CD4-positive, CD25-positive, alpha-beta regulatory T cell (primary cell): ENCODE results near the gene TSHR. TPM values are rescaled to one million over a fixed set of nuclear protein-coding genes. Genes with fewer than 3 reads are reported as not detected.
"Not testable (repeated sequence)": the region's sequence is repeated elsewhere in the genome, so short reads cannot be mapped to it uniquely, and the experiment has no call there.

Source experiments
- ATAC-seq, 2 donors: fragments of 150-1000 bp; cut with Tn5 transposase; one replicate each; pipeline ENCODE4 v1.10.0; 2021; ENCODE audit warnings: low read depth in 2 of 2, moderate number of reproducible peaks in 2 of 2, moderate library complexity in 1 of 2
- DNase-seq, 3 donors: peaks; one replicate each; pipeline versions ENCODE4 v3.0.0 to v3.0.0-alpha.2; 2012 to 2022; ENCODE audit warnings: mixed read lengths in 1 of 3
- H3K27ac ChIP-seq: one replicate; pipeline ENCODE4 v1.7.0; 2013; ENCODE audit warnings: mild to moderate bottlenecking, low read length; ENCODE audit not compliant: insufficient read depth, poor library complexity, severe bottlenecking
- H3K27me3 ChIP-seq: one replicate; pipeline ENCODE4 v1.7.0; 2013; ENCODE audit warnings: low read length; ENCODE audit not compliant: control insufficient read depth, insufficient read depth
- H3K36me3 ChIP-seq: one replicate; pipeline ENCODE4 v1.7.0; 2013; ENCODE audit warnings: mild to moderate bottlenecking, low read length, moderate library complexity; ENCODE audit not compliant: control insufficient read depth, insufficient read depth
- H3K4me1 ChIP-seq: 2 replicates; pipeline ENCODE4 v1.7.0; 2013; ENCODE audit warnings: mild to moderate bottlenecking, low read length; ENCODE audit not compliant: insufficient read depth, control insufficient read depth, poor library complexity, severe bottlenecking
- H3K4me3 ChIP-seq: one replicate; pipeline ENCODE4 v1.7.0; 2013; ENCODE audit warnings: low read depth, mild to moderate bottlenecking, low read length, moderate library complexity
- H3K9me3 ChIP-seq, 2 experiments: 1 replicate in 1 of 2; 2 replicates in 1 of 2; pipeline ENCODE4 v1.7.0; 2013; ENCODE audit warnings: low read length in 2 of 2, mild to moderate bottlenecking in 1 of 2, moderate library complexity in 1 of 2; ENCODE audit not compliant: control insufficient read depth in 2 of 2
- H3K27ac Mint-ChIP-seq, 3 donors: one replicate each; pipeline ENCODE4 v1.8.0; 2020 to 2022; ENCODE audit warnings: mild to moderate bottlenecking in 3 of 3, mixed read lengths in 3 of 3, moderate library complexity in 2 of 3
- H3K27me3 Mint-ChIP-seq: one replicate; pipeline ENCODE4 v1.8.0; 2022; ENCODE audit warnings: mild to moderate bottlenecking, mixed read lengths
- H3K36me3 Mint-ChIP-seq: one replicate; pipeline ENCODE4 v1.8.0; 2020; ENCODE audit warnings: mixed read lengths
- H3K4me1 Mint-ChIP-seq, 4 donors: one replicate each; pipeline ENCODE4 v1.8.0; 2020 to 2022; ENCODE audit warnings: mixed read lengths in 4 of 4, mild to moderate bottlenecking in 1 of 4
- H3K4me3 Mint-ChIP-seq, 4 donors: one replicate each; pipeline ENCODE4 v1.8.0; 2020 to 2022; ENCODE audit warnings: mild to moderate bottlenecking in 4 of 4, mixed read lengths in 4 of 4, moderate library complexity in 3 of 4
- H3K9me3 Mint-ChIP-seq, 7 donors: one replicate each; pipeline ENCODE4 v1.8.0; 2020 to 2022; ENCODE audit warnings: mixed read lengths in 7 of 7, mild to moderate bottlenecking in 3 of 7, moderate library complexity in 2 of 7
- polyA plus RNA-seq, 4 donors: library from polyadenylated mRNA; unstranded; fragments of 300-500 nt; fragmentation: Illumina TruSeq; gene quantifications; one replicate each; pipeline ENCODE4 v1.2.3, GENCODE V29; 2021
- total RNA-seq: library from RNA; stranded (reverse); gene quantifications from one replicate; pipeline ENCODE4 v1.2.3, GENCODE V29; 2022

The TSHR gene
- total and polyA plus RNA-seq, 5 donors from 2014 or later: 4.4 to 19.3 (median 16.0) TPM

- ATAC-seq: no peak
- H3K27me3 Mint-ChIP-seq: no peaks in the 10 kb centered on the region
- no peak overlapping the region for H3K4me3 Mint-ChIP-seq
- Histone ChIP-seq H3K27ac (no peak overlapping the region), H3K27me3 (no peaks in the 10 kb centered on the region), H3K4me3 (no peak overlapping the region), H3K9me3 (no peaks in the 10 kb centered on the region), H3K36me3 (no peaks in the 10 kb centered on the region), H3K4me1 (no peaks in the 10 kb centered on the region)
- no peak for DNase-seq
- no peaks in the 10 kb centered on the region for H3K4me1 Mint-ChIP-seq
- peaks cover 3% of the 10 kb centered on the region for H3K36me3 Mint-ChIP-seq
- peak overlapping the region in 1 of 3 donors; percentile 4 for H3K27ac Mint-ChIP-seq
- no peaks in the 10 kb centered on the region for H3K9me3 Mint-ChIP-seq
Measured at GRCh38 chr14:81102217-81102616, 146.8 kb downstream of the TSHR start.

GRCh38 chr14:81103443-81103842, 148.0 kb downstream of the TSHR start:
- Histone ChIP-seq H3K27ac (no peak overlapping the region), H3K36me3 (no peaks in the 10 kb centered on the region), H3K9me3 (no peaks in the 10 kb centered on the region), H3K27me3 (no peaks in the 10 kb centered on the region), H3K4me3 (no peak overlapping the region), H3K4me1 (no peaks in the 10 kb centered on the region)
- no peaks in the 10 kb centered on the region for H3K4me1 Mint-ChIP-seq
- peaks cover 3% of the 10 kb centered on the region for H3K36me3 Mint-ChIP-seq
- DNase-seq: no peak
- no peaks in the 10 kb centered on the region for H3K27me3 Mint-ChIP-seq
- no peak overlapping the region for H3K27ac Mint-ChIP-seq
- H3K4me3 Mint-ChIP-seq: no peak overlapping the region
- ATAC-seq: no peak
- H3K9me3 Mint-ChIP-seq: no peaks in the 10 kb centered on the region

GRCh38 chr14:81105378-81105777, 150.0 kb downstream of the TSHR start:
- no peak overlapping the region for H3K27ac Mint-ChIP-seq
- Histone ChIP-seq H3K36me3 (no peaks in the 10 kb centered on the region), H3K27ac (no peak overlapping the region), H3K27me3 (no peaks in the 10 kb centered on the region), H3K4me3 (no peak overlapping the region), H3K9me3 (no peaks in the 10 kb centered on the region), H3K4me1 (no peaks in the 10 kb centered on the region)
- no peak for ATAC-seq
- peaks cover 3% of the 10 kb centered on the region for H3K36me3 Mint-ChIP-seq
- no peaks in the 10 kb centered on the region for H3K9me3 Mint-ChIP-seq
- no peak overlapping the region for H3K4me3 Mint-ChIP-seq
- no peaks in the 10 kb centered on the region for H3K27me3 Mint-ChIP-seq
- peaks cover 0 to 2% (median 0%) of the 10 kb centered on the region in 4 donors for H3K4me1 Mint-ChIP-seq
- DNase-seq: no peak

- Mint-ChIP-seq H3K4me1 (peaks cover 0 to 2% (median 0%) of the 10 kb centered on the region in 4 donors), H3K27me3 (no peaks in the 10 kb centered on the region), H3K36me3 (peaks cover 3% of the 10 kb centered on the region), H3K9me3 (no peaks in the 10 kb centered on the region), H3K27ac (no peak overlapping the region), H3K4me3 (no peak overlapping the region)
- no peaks in the 10 kb centered on the region for H3K9me3 ChIP-seq
- no peak for DNase-seq
- no peaks in the 10 kb centered on the region for H3K36me3 ChIP-seq
- H3K4me1 ChIP-seq: no peaks in the 10 kb centered on the region
- no peak overlapping the region for H3K27ac ChIP-seq
- no peak overlapping the region for H3K4me3 ChIP-seq
- H3K27me3 ChIP-seq: no peaks in the 10 kb centered on the region
- ATAC-seq: no peak
Measured at GRCh38 chr14:81105961-81106360, 150.5 kb downstream of the TSHR start.

GRCh38 chr14:81110186-81110585, 154.8 kb downstream of the TSHR start:
- peaks cover 0 to 10% (median 0%) of the 10 kb centered on the region in 7 donors for H3K9me3 Mint-ChIP-seq
- peaks cover 0 to 2% (median 0%) of the 10 kb centered on the region in 4 donors for H3K4me1 Mint-ChIP-seq
- peaks cover 4% of the 10 kb centered on the region for H3K27me3 Mint-ChIP-seq
- Histone ChIP-seq H3K27ac (no peak overlapping the region), H3K4me3 (no peak overlapping the region), H3K9me3 (no peaks in the 10 kb centered on the region), H3K4me1 (no peaks in the 10 kb centered on the region), H3K36me3 (no peaks in the 10 kb centered on the region), H3K27me3 (no peaks in the 10 kb centered on the region)
- no peak overlapping the region for H3K4me3 Mint-ChIP-seq
- DNase-seq (no peak), ATAC-seq (no peak)
- no peak overlapping the region for H3K27ac Mint-ChIP-seq
- peaks cover 3% of the 10 kb centered on the region for H3K36me3 Mint-ChIP-seq

GRCh38 chr14:81113176-81113575, 157.8 kb downstream of the TSHR start:
- no peak for DNase-seq
- no peak for ATAC-seq
- H3K4me1 ChIP-seq: no peaks in the 10 kb centered on the region
- peaks cover 0 to 10% (median 0%) of the 10 kb centered on the region in 7 donors for H3K9me3 Mint-ChIP-seq
- no peak overlapping the region for H3K4me3 ChIP-seq
- H3K36me3 Mint-ChIP-seq: peaks cover 3% of the 10 kb centered on the region
- H3K27me3 Mint-ChIP-seq: peaks cover 4% of the 10 kb centered on the region
- H3K27ac ChIP-seq: no peak overlapping the region
- H3K9me3 ChIP-seq: no peaks in the 10 kb centered on the region
- no peaks in the 10 kb centered on the region for H3K27me3 ChIP-seq
- peak overlapping the region in 1 of 3 donors; percentile 29 for H3K27ac Mint-ChIP-seq
- peaks cover 0 to 2% (median 0%) of the 10 kb centered on the region in 4 donors for H3K4me1 Mint-ChIP-seq
- no peaks in the 10 kb centered on the region for H3K36me3 ChIP-seq
- H3K4me3 Mint-ChIP-seq: no peak overlapping the region

GRCh38 chr14:81113945-81114820, 158.8 kb downstream of the TSHR start:
- ATAC-seq, H3K9me3 Mint-ChIP-seq, H3K27me3 ChIP-seq, H3K27ac Mint-ChIP-seq, H3K27me3 Mint-ChIP-seq, H3K4me1 Mint-ChIP-seq, H3K4me3 ChIP-seq, H3K36me3 Mint-ChIP-seq, H3K36me3 ChIP-seq, H3K4me1 ChIP-seq, DNase-seq, H3K9me3 ChIP-seq, H3K27ac ChIP-seq, H3K4me3 Mint-ChIP-seq: not testable (repeated sequence)

GRCh38 chr14:81120501-81120900, 165.1 kb downstream of the TSHR start:
- DNase-seq (no peak), ATAC-seq (no peak)
- Histone ChIP-seq H3K27me3 (no peaks in the 10 kb centered on the region), H3K4me1 (no peaks in the 10 kb centered on the region), H3K27ac (no peak overlapping the region), H3K4me3 (no peak overlapping the region), H3K36me3 (no peaks in the 10 kb centered on the region), H3K9me3 (no peaks in the 10 kb centered on the region)
- peaks cover 0 to 4% (median 0%) of the 10 kb centered on the region in 4 donors for H3K4me1 Mint-ChIP-seq
- H3K9me3 Mint-ChIP-seq: peaks cover 0 to 2% (median 0%) of the 10 kb centered on the region in 7 donors
- no peaks in the 10 kb centered on the region for H3K27me3 Mint-ChIP-seq
- no peak overlapping the region for H3K27ac Mint-ChIP-seq
- H3K36me3 Mint-ChIP-seq: no peaks in the 10 kb centered on the region
- H3K4me3 Mint-ChIP-seq: no peak overlapping the region
